Spleen (tissue), 11 donors: ENCODE measurements around the gene IFNL1. TPM values are rescaled to one million over a fixed set of nuclear protein-coding genes. Genes with fewer than 3 reads are reported as not detected.

Source experiments
- DNase-seq: peaks from one replicate; pipeline ENCODE4 v3.0.0-alpha.2; 2020
- H3K27ac ChIP-seq, 8 donors: fragments of 200-600 bp; sonication (generic) in 7 of 8; 1 replicate in 4 of 8; 2 replicates in 4 of 8; pipeline versions ENCODE4 v1.5.0 to v1.8.0; 2016 to 2021; ENCODE audit warnings: inconsistent platforms in 4 of 8, mild to moderate bottlenecking in 4 of 8, moderate library complexity in 1 of 8
- H3K27me3 ChIP-seq, 7 donors: fragments of 200-600 bp; sonication (generic) in 6 of 7; replicated peaks in 1 of 7; 1 replicate in 4 of 7; 2 replicates in 3 of 7; pipeline versions ENCODE4 v1.5.0 to v1.8.0; 2016 to 2021; ENCODE audit warnings: inconsistent platforms in 3 of 7, mild to moderate bottlenecking in 1 of 7
- H3K36me3 ChIP-seq, 6 donors: fragments of 200-600 bp; sonication (generic) in 5 of 6; 1 replicate in 4 of 6; 2 replicates in 2 of 6; pipeline versions ENCODE4 v1.5.0 to v1.8.0; 2016 to 2021; ENCODE audit warnings: inconsistent platforms in 2 of 6
- H3K4me1 ChIP-seq, 6 donors: fragments of 200-600 bp; sonication (generic) in 5 of 6; 1 replicate in 3 of 6; 2 replicates in 3 of 6; pipeline versions ENCODE4 v1.5.0 to v1.8.0; 2016 to 2021; ENCODE audit warnings: inconsistent platforms in 3 of 6
- H3K4me3 ChIP-seq, 8 donors: fragments of 200-600 bp; sonication (generic) in 7 of 8; 1 replicate in 4 of 8; 2 replicates in 4 of 8; pipeline versions ENCODE4 v1.5.0 to v1.8.0; 2016 to 2021; ENCODE audit warnings: inconsistent platforms in 4 of 8, mild to moderate bottlenecking in 4 of 8, moderate library complexity in 2 of 8
- H3K9me3 ChIP-seq, 8 donors: fragments of 200-600 bp; sonication (generic) in 7 of 8; 1 replicate in 4 of 8; 2 replicates in 4 of 8; pipeline versions ENCODE4 v1.5.0 to v1.8.0; 2016 to 2021; ENCODE audit warnings: inconsistent platforms in 4 of 8
- CTCF ChIP-seq, 11 experiments: fragments of 200-600 bp in 7 of 11; fragments of 450-650 bp in 4 of 11; sonication (generic) in 4 of 11; IDR thresholded peaks in 8 of 11; conservative IDR thresholded peaks in 3 of 11; 1 replicate in 7 of 11; 2 replicates in 4 of 11; pipeline versions ENCODE4 v1.4.0 to v1.8.0; 2016 to 2021; ENCODE audit warnings: antibody characterized with exemption in 11 of 11, inconsistent platforms in 4 of 11, mild to moderate bottlenecking in 1 of 11
- POLR2A ChIP-seq, 3 donors: fragments of 450-650 bp; IDR thresholded peaks; one replicate each; pipeline ENCODE4 v1.5.1; 2017; ENCODE audit warnings: antibody characterized with exemption in 3 of 3, mild to moderate bottlenecking in 1 of 3
- POLR2AphosphoS5 ChIP-seq, 3 donors: sonication (generic); formaldehyde crosslinking; IDR thresholded peaks; one replicate each; pipeline ENCODE4 v1.5.1; 2017; ENCODE audit warnings: antibody characterized with exemption in 3 of 3
- WGBS, 5 donors: extraction: QIAGEN DNeasy Blood & Tissue Kit in 3 of 5; methylation state at CpG; one replicate each; pipeline versions ENCODE4 v1.1.5 to v1.1.7; 2013 to 2018; 5-methylcytosine and 5-hydroxymethylcytosine counted together
- intact Hi-C: fragments of 100-400 bp; cut with DNase I; formaldehyde crosslinking; loops from one replicate; pipeline ENCODE4 v1.15.0; 2023; ENCODE audit warnings: low total_unique reads
- polyA plus RNA-seq, 3 donors: library from polyadenylated mRNA; stranded (reverse); fragments of 200-250 nt; gene quantifications; one replicate each; pipeline ENCODE4 v1.2.1, GENCODE V29; 2013
- total RNA-seq, 7 donors: library from RNA; depleted of rRNA in 3 of 7; stranded (reverse); fragments of >200 nt in 3 of 7; fragmentation: NEBNext Ultra II Directional in 4 of 7; extraction: Animal tissue kit (Norgen Biotek cat#: 25700) in 4 of 7; gene quantifications; one replicate each; pipeline versions ENCODE4 v1.1.0 to v1.2.1, GENCODE V29; 2016 to 2021
- donor health status: healthy with polysubstance abuse.
- donor health status: DM: no; HTN: no; CAD: no; lungs with moderate emphysema.
- donor health status: DM: no; HTN: no; CAD: no.
- donor health status: Bipolar disorder and iron deficiency.
- donor health status: healthy.
- donor health status: DM: no; HTN: no; CAD: no.
- donor health status: DM: yes; HTN: yes; CAD: no.

The IFNL1 gene
- total and polyA plus RNA-seq, 10 donors: not detected

GRCh38 chr19:39304701-39305571 is 8.7 kb downstream of the IFNL1 start:
- DNase-seq: peak; percentile 38
- peaks cover 0 to 20% (median 6%) of the 10 kb centered on the region in 6 donors for H3K36me3 ChIP-seq
- no peaks in the 10 kb centered on the region for H3K9me3 ChIP-seq
- no peak overlapping the region for H3K4me3 ChIP-seq
- WGBS, 5 donors: 49 to 64% (median 53%) methylated on average over 6 of the region's 6 CpGs
- intact Hi-C loops: no loop called here
- no peak overlapping the region for H3K27ac ChIP-seq
- peaks cover 0 to 18% (median 7%) of the 10 kb centered on the region in 6 donors for H3K4me1 ChIP-seq
- TF ChIP-seq POLR2A (IDR thresholded peaks at IDR 0.05) (no peak), CTCF (IDR thresholded peaks at IDR 0.05 in 8 of 11, conservative IDR thresholded peaks at IDR 0.05 in 3 of 11) (no peak), POLR2AphosphoS5 (IDR thresholded peaks at IDR 0.05) (no peak)
- peaks cover 0 to 39% (median 19%) of the 10 kb centered on the region in 7 donors for H3K27me3 ChIP-seq

DNA sequence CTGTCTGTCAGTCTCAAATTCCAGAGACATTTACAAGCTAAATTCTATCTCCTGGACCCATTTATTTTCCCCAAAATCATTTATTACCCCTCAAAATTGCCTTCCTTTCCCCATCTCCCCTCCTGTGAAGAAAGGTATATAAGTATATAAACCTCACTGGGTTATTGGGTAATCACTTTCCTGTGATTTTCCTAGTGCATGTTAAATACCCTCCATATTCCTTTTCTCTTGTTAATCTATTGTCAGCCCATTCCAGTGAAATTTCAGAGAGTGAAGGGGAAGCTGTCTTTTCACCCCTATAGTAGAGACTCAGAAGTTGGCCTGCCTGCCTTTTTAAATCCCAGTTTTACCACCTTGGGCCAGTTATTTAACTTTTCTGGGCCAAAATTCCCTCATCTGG is 9.9 kb downstream of the IFNL1 start:
- Histone ChIP-seq H3K9me3 (no peaks in the 10 kb centered on the region), H3K4me1 (peaks cover 0 to 18% (median 7%) of the 10 kb centered on the region in 6 donors), H3K27me3 (peaks cover 0 to 39% (median 19%) of the 10 kb centered on the region in 7 donors), H3K36me3 (peaks cover 0 to 20% (median 6%) of the 10 kb centered on the region in 6 donors), H3K4me3 (no peak overlapping the region), H3K27ac (no peak overlapping the region)
- no peak for TF ChIP-seq POLR2A (IDR thresholded peaks at IDR 0.05)
- no peak for TF ChIP-seq CTCF (IDR thresholded peaks at IDR 0.05 in 8 of 11, conservative IDR thresholded peaks at IDR 0.05 in 3 of 11)
- DNase-seq: no peak
- intact Hi-C loops: no loop called here

DNA sequence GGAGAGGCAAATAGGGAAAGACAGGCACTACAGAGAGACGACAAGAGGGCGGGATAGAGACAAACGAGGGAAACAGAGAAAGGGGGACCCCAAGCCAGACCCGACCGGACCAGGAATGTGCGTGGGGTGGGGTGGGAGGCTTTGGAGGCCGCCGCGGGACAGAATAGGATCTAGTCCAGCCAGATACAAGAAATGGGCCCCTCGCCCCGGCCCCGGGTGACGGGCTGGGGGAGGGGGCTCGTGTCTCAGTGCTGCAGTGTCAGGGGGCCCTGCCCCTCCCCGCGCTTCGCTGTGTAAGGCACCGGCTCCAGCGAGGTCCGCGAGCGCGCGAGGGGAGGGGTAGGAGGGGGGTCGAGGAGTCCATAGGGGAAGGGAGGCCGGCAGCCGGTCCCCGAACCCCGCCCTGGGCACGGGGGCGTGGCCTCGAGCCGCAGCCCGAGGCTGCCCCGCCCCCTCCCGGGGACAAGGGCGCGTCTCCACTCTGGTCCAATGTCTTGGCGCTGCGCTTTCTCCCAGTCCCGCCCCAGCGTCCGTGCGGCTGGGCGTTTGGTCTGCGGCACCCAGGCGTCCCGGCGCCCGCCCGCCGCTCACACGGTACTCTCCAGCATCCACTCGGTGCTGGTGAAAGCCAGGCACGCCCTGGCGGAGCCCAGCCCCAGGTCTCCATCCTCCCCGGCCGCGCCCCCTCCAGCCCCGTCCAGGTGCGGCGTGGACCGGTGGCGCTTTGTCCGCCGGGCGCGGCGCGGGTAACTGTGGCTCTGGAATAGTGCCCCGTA is 11.0 kb downstream of the IFNL1 start:
- H3K27me3 ChIP-seq: peaks cover 0 to 39% (median 19%) of the 10 kb centered on the region in 7 donors

More for the DNA sequence above, 11.0 kb downstream of the IFNL1 start:
- TF ChIP-seq POLR2AphosphoS5 (IDR thresholded peaks at IDR 0.05) (peak in 1 of 3 donors; percentile 6), CTCF (IDR thresholded peaks at IDR 0.05 in 8 of 11, conservative IDR thresholded peaks at IDR 0.05 in 3 of 11) (no peak)
- peak; percentile 73 for DNase-seq
- H3K4me1 ChIP-seq: peaks cover 0 to 18% (median 7%) of the 10 kb centered on the region in 6 donors
- H3K4me3 ChIP-seq: peak overlapping the region in 5 of 8 donors; percentile 5 to 49 (median 13)
- H3K9me3 ChIP-seq: no peaks in the 10 kb centered on the region
- intact Hi-C loops: no loop called here
- 44 to 84% (median 51%) methylated on average over 53 to 71 of the region's 71 CpGs for WGBS, 5 donors
- no peak overlapping the region for H3K27ac ChIP-seq
- peaks cover 0 to 31% (median 6%) of the 10 kb centered on the region in 6 donors for H3K36me3 ChIP-seq
